ENCODE results near the gene LARP4B.

The LARP4B gene

DNA sequence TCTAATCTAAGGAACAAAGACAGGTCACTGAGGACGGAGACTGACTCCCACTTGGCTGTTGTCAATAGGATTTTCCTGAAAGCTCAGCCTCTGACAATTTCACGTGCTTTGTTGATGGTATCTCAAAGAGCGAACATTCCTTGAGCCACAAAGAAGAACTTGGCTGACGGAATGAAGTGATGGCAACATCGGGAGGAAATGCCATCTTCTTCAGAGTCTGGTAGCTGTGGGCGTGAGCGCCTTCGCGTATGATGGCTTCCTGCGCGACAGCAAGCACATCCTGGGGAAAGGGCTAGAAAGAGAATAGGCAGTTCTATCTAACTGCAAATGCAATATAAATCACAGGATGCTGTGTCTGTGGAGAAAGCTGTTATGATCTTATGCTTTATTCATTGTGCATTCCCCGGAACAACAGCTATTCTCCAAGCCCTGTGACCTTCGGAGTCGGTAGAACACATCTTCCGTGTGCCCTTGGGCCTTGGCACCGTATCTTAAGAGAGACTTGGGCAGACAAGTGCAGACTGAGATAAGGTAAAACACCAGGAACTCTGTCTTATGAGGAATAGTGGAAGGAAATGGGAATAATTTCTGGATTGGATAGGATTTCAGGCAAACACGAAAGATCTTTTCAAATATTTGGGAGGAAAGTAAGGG lies 37.2 kb upstream of the LARP4B start:
- CTCF ChIA-PET: interaction anchor here (1.5 kb wide), 1 partner anchor 23 kb away, joined by 3 read pairs; no protein-coding TSS in a partner anchor

GRCh38 chr10:966466-967235 lies 35.1 kb upstream of the LARP4B start:
- DNase-seq (ENCODE audit: extremely low spot score): no peak
- CTCF ChIA-PET: interaction anchor here (1.2 kb wide), 1 partner anchor 9 kb away, joined by 3 read pairs; no protein-coding TSS in a partner anchor
- POLR2A ChIA-PET: no interaction called here
- TF ChIP-seq, protein P1, sequence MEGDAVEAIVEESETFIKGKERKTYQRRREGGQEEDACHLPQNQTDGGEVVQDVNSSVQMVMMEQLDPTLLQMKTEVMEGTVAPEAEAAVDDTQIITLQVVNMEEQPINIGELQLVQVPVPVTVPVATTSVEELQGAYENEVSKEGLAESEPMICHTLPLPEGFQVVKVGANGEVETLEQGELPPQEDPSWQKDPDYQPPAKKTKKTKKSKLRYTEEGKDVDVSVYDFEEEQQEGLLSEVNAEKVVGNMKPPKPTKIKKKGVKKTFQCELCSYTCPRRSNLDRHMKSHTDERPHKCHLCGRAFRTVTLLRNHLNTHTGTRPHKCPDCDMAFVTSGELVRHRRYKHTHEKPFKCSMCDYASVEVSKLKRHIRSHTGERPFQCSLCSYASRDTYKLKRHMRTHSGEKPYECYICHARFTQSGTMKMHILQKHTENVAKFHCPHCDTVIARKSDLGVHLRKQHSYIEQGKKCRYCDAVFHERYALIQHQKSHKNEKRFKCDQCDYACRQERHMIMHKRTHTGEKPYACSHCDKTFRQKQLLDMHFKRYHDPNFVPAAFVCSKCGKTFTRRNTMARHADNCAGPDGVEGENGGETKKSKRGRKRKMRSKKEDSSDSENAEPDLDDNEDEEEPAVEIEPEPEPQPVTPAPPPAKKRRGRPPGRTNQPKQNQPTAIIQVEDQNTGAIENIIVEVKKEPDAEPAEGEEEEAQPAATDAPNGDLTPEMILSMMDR (IDR thresholded peaks at IDR 0.05; ENCODE audit: control extremely low read depth, extremely low read depth, low read depth, missing control alignments): no peak

More for the DNA sequence above, 37.2 kb upstream of the LARP4B start:
- TF ChIP-seq, protein P1 (IDR thresholded peaks at IDR 0.05; ENCODE audit: control extremely low read depth, extremely low read depth, low read depth, missing control alignments): no peak
- DNase-seq (ENCODE audit: extremely low spot score): no peak
- POLR2A ChIA-PET: no interaction called here

DNA sequence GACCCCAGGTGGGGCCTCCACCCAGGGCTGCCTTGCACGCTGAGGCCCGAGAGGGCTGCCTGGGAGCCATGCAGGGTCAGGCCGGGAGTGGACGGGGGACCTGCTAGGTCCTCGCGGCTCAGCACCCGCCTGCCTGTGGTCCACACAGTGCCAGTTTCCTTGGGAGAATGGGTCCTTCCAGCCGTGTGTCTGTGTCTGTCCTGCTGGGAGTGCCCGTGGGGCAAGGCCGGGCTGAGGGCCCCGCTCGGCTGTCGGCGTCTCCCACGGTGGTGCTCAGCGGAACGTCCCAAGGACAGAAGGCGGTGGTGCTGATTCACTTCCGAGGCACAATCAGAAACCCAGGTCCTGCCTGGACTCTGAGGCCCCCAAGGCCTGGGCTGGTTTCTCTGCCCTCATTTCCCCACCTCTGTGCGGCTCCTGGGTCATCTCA lies 33.5 kb upstream of the LARP4B start:
- CTCF ChIA-PET: interaction anchor here (1.2 kb wide), 1 partner anchor 8 kb away, joined by 3 read pairs; no protein-coding TSS in a partner anchor
- TF ChIP-seq, protein P1 (IDR thresholded peaks at IDR 0.05; ENCODE audit: control extremely low read depth, extremely low read depth, low read depth, missing control alignments): no peak
- POLR2A ChIA-PET: no interaction called here
- DNase-seq (ENCODE audit: extremely low spot score): no peak

GRCh38 chr10:964321-964987 lies 32.9 kb upstream of the LARP4B start:
- CTCF ChIA-PET: no interaction called here
- TF ChIP-seq, protein P1 (IDR thresholded peaks at IDR 0.05; ENCODE audit: control extremely low read depth, extremely low read depth, low read depth, missing control alignments): no peak
- DNase-seq (ENCODE audit: extremely low spot score): no peak
- POLR2A ChIA-PET: no interaction called here

GRCh38 chr10:963655-964054 lies 32.1 kb upstream of the LARP4B start:
- ChIA-PET CTCF (interaction anchor here (1.3 kb wide), 1 partner anchor 8 kb away, joined by 3 read pairs; no protein-coding TSS in a partner anchor), POLR2A (no interaction called here)
- TF ChIP-seq, protein P1 (IDR thresholded peaks at IDR 0.05; ENCODE audit: control extremely low read depth, extremely low read depth, low read depth, missing control alignments): no peak
- no peak for DNase-seq (ENCODE audit: extremely low spot score)

- CTCF ChIA-PET: interaction anchor here (0.8 to 1.3 kb wide), 2 partner anchors 8 to 23 kb away, joined by 3 read pairs; no protein-coding TSS in a partner anchor
- POLR2A ChIA-PET: no interaction called here
- no peak for DNase-seq (ENCODE audit: extremely low spot score)
Measured at GRCh38 chr10:963186-963585, 31.7 kb upstream of the LARP4B start.

More at GRCh38 chr10:963186-963585, 31.7 kb upstream of the LARP4B start:
- TF ChIP-seq, protein P1 (IDR thresholded peaks at IDR 0.05; ENCODE audit: control extremely low read depth, extremely low read depth, low read depth, missing control alignments): no peak
